H1 (cell line): ENCODE data around the gene HOXA10. TPM values are rescaled to one million over a fixed set of nuclear protein-coding genes. Genes with fewer than 3 reads are reported as not detected.

Source experiments
- CTCF ChIA-PET: fragments of 300-600 bp; sonication (Branson Sonifier 250); formaldehyde crosslinking; loops from one replicate; lab custom pipeline; 2021; ENCODE audit not compliant: partially characterized antibody; lab: Charles Lee
- POLR2A ChIA-PET: fragments of 300-600 bp; sonication (Branson Sonifier 250); formaldehyde crosslinking; loops from one replicate; lab custom pipeline; 2021; ENCODE audit warnings: inconsistent platforms; ENCODE audit not compliant: partially characterized antibody; lab: Charles Lee
- DNase-seq, 2 experiments: peaks; one replicate each; pipeline versions ENCODE4 v3.0.0 to v3.0.0-alpha.2; 2010 to 2022; ENCODE audit warnings: low spot score in 2 of 2, low read depth in 1 of 2, mixed read lengths in 1 of 2
- FAIRE-seq: peaks from 2 replicates; lab custom pipeline; 2011; peaks lifted over from hg19 to GRCh38; lab: Jason Lieb, UNC
- H2AFZ ChIP-seq: 2 replicates; pipeline ENCODE4 v1.8.1; 2012; ENCODE audit warnings: low read length, inconsistent platforms
- H2AK5ac ChIP-seq: 2 replicates; pipeline ENCODE4 v1.6.1; 2013; ENCODE audit warnings: low read depth, low read length
- H2BK120ac ChIP-seq: replicated peaks from 2 replicates; pipeline ENCODE3; 2013; ENCODE audit warnings: low read depth, low read length, inconsistent platforms
- H2BK12ac ChIP-seq: 2 replicates; pipeline ENCODE4 v1.6.1; 2013; ENCODE audit warnings: low read depth, low read length
- H2BK15ac ChIP-seq: 2 replicates; pipeline ENCODE4 v1.6.1; 2013; ENCODE audit warnings: low read length
- H2BK20ac ChIP-seq: 2 replicates; pipeline ENCODE4 v1.6.1; 2013; ENCODE audit warnings: low read length
- H2BK5ac ChIP-seq: 2 replicates; pipeline ENCODE4 v1.6.1; 2013; ENCODE audit warnings: low read depth, low read length
- H3K14ac ChIP-seq: 2 replicates; pipeline ENCODE4 v1.6.1; 2013; ENCODE audit warnings: inconsistent platforms; ENCODE audit not compliant: insufficient read length
- H3K18ac ChIP-seq: 2 replicates; pipeline ENCODE4 v1.6.1; 2013; ENCODE audit warnings: low read length; ENCODE audit errors: extremely low read depth
- H3K23ac ChIP-seq: 2 replicates; pipeline ENCODE4 v1.6.1; 2013; ENCODE audit warnings: inconsistent platforms; ENCODE audit not compliant: insufficient read length
- H3K23me2 ChIP-seq: 2 replicates; pipeline ENCODE4 v1.6.1; 2013; ENCODE audit warnings: low read depth, low read length
- H3K27ac ChIP-seq: 2 replicates; pipeline ENCODE4 v1.6.1; 2011; ENCODE audit warnings: low read depth, low read length, inconsistent platforms
- H3K27me3 ChIP-seq, 4 experiments: replicated peaks in 1 of 4; 1 replicate in 1 of 4; 2 replicates in 3 of 4; pipeline versions ENCODE4 v1.6.1 to v1.8.1; 2011 to 2013; ENCODE audit warnings: low read length in 3 of 4, mild to moderate bottlenecking in 3 of 4, inconsistent platforms in 2 of 4, mixed read lengths in 2 of 4, moderate library complexity in 1 of 4; ENCODE audit not compliant: control insufficient read depth in 3 of 4, insufficient read depth in 3 of 4; ENCODE audit errors: extremely low read depth in 1 of 4
- H3K36me3 ChIP-seq, 4 experiments: 2 replicates each; pipeline versions ENCODE4 v1.6.1 to v1.8.1; 2011 to 2013; ENCODE audit warnings: mild to moderate bottlenecking in 4 of 4, low read length in 3 of 4, moderate library complexity in 2 of 4, control low read depth in 1 of 4, inconsistent platforms in 1 of 4; ENCODE audit not compliant: insufficient read depth in 4 of 4, control insufficient read depth in 2 of 4
- H3K4ac ChIP-seq: replicated peaks from 2 replicates; pipeline ENCODE3; 2013; ENCODE audit warnings: low read length, low read depth, mixed read lengths, inconsistent platforms; ENCODE audit not compliant: insufficient read length
- H3K4me1 ChIP-seq, 4 experiments: replicated peaks in 1 of 4; 1 replicate in 1 of 4; 2 replicates in 3 of 4; pipeline versions ENCODE4 v1.6.1 to v1.8.1; 2011 to 2013; ENCODE audit warnings: low read length in 3 of 4, inconsistent platforms in 2 of 4, mixed read lengths in 1 of 4; ENCODE audit not compliant: insufficient read depth in 4 of 4, control insufficient read depth in 3 of 4
- H3K4me2 ChIP-seq, 2 experiments: 2 replicates each; pipeline versions ENCODE4 v1.6.1 to v1.8.1; 2011 to 2013; ENCODE audit warnings: low read depth in 2 of 2, low read length in 2 of 2, control low read depth in 1 of 2, inconsistent platforms in 1 of 2, mild to moderate bottlenecking in 1 of 2; ENCODE audit not compliant: insufficient read depth in 1 of 2
- H3K4me3 ChIP-seq, 4 experiments: fragments of 200-600, 300-600 bp in 1 of 4; sonication (generic), shearing (Covaris generic), sonication (Bioruptor Twin) in 1 of 4; 2 replicates each; pipeline versions ENCODE4 v1.5.1 to v1.8.1; 2011 to 2016; ENCODE audit warnings: low read length in 4 of 4, low read depth in 3 of 4, control low read depth in 2 of 4, inconsistent platforms in 2 of 4, mild to moderate bottlenecking in 2 of 4, mixed read lengths in 1 of 4, moderate library complexity in 1 of 4; ENCODE audit not compliant: insufficient read depth in 2 of 4; ENCODE audit errors: extremely low read depth in 1 of 4
- H3K56ac ChIP-seq: replicated peaks from 2 replicates; pipeline ENCODE3; 2013; ENCODE audit warnings: low read depth, mild to moderate bottlenecking, mixed read lengths, low read length, inconsistent platforms; ENCODE audit not compliant: insufficient read length
- H3K79me1 ChIP-seq: 2 replicates; pipeline ENCODE4 v1.6.1; 2013; ENCODE audit warnings: low read depth, low read length, control low read depth
- H3K79me2 ChIP-seq, 2 experiments: 2 replicates each; pipeline versions ENCODE4 v1.6.1 to v1.8.1; 2012 to 2013; ENCODE audit warnings: low read length in 2 of 2, mild to moderate bottlenecking in 2 of 2, inconsistent platforms in 1 of 2; ENCODE audit not compliant: insufficient read depth in 2 of 2, control insufficient read depth in 1 of 2
- H3K9ac ChIP-seq, 4 experiments: replicated peaks in 1 of 4; 1 replicate in 1 of 4; 2 replicates in 3 of 4; pipeline versions ENCODE4 v1.6.1 to v1.8.1; 2011 to 2013; ENCODE audit warnings: low read depth in 3 of 4, low read length in 3 of 4, control low read depth in 2 of 4, mild to moderate bottlenecking in 2 of 4, moderate library complexity in 2 of 4, inconsistent platforms in 1 of 4; ENCODE audit errors: extremely low read depth in 1 of 4
- H3K9me3 ChIP-seq, 2 experiments: 2 replicates each; pipeline versions ENCODE4 v1.6.1 to v1.8.1; 2012 to 2013; ENCODE audit warnings: mild to moderate bottlenecking in 2 of 2, moderate library complexity in 2 of 2, control low read depth in 1 of 2, inconsistent platforms in 1 of 2, low read depth in 1 of 2, low read length in 1 of 2, mixed read lengths in 1 of 2; ENCODE audit not compliant: insufficient read depth in 2 of 2
- H4K20me1 ChIP-seq, 2 experiments: replicated peaks in 1 of 2; 2 replicates each; pipeline versions ENCODE3 to v1.8.1; 2011 to 2013; ENCODE audit warnings: inconsistent platforms in 2 of 2, low read length in 2 of 2, mild to moderate bottlenecking in 1 of 2; ENCODE audit not compliant: insufficient read depth in 2 of 2, control insufficient read depth in 1 of 2
- H4K5ac ChIP-seq: 2 replicates; pipeline ENCODE4 v1.6.1; 2013; ENCODE audit warnings: low read length, low read depth, mixed read lengths, inconsistent platforms; ENCODE audit not compliant: insufficient read length
- H4K8ac ChIP-seq: 2 replicates; pipeline ENCODE4 v1.8.0; 2013; ENCODE audit warnings: mild to moderate bottlenecking, moderate library complexity, low read length, inconsistent platforms; ENCODE audit not compliant: insufficient read depth; ENCODE audit errors: extremely low read depth
- H4K91ac ChIP-seq: replicated peaks from 2 replicates; pipeline ENCODE3; 2013; ENCODE audit warnings: low read length, mixed read lengths, inconsistent platforms; ENCODE audit not compliant: insufficient read length
- BRCA1 ChIP-seq: IDR thresholded peaks from 2 replicates; pipeline ENCODE4 v1.6.1; 2012; ENCODE audit warnings: low read depth, low read length, improper control_type of control experiment
- CHD1 ChIP-seq: IDR thresholded peaks from 2 replicates; pipeline ENCODE4 v1.6.1; 2012; ENCODE audit warnings: low read depth, low read length, improper control_type of control experiment
- GABPA ChIP-seq: IDR thresholded peaks from 2 replicates; pipeline ENCODE4 v1.6.1; 2011; ENCODE audit warnings: mild to moderate bottlenecking, low read length, moderate library complexity, borderline replicate concordance; ENCODE audit not compliant: insufficient read depth
- JUN ChIP-seq: IDR thresholded peaks from 2 replicates; pipeline ENCODE4 v1.6.1; 2011; ENCODE audit warnings: low read depth, mild to moderate bottlenecking, improper control_type of control experiment, low read length
- SP1 ChIP-seq: IDR thresholded peaks from 2 replicates; pipeline ENCODE4 v1.6.1; 2011; ENCODE audit warnings: low read depth, low read length
- SUZ12 ChIP-seq: fragments of 200-600 bp; sonication (generic); IDR thresholded peaks from 2 replicates; pipeline ENCODE4 v1.6.1; 2012; ENCODE audit warnings: mild to moderate bottlenecking, inconsistent platforms, low read length, moderate library complexity, mixed read lengths
- YY1 ChIP-seq: IDR thresholded peaks from 2 replicates; pipeline ENCODE4 v1.6.1; 2011; ENCODE audit warnings: low read depth, mild to moderate bottlenecking, low read length
- WGBS, 2 experiments: shearing (Covaris generic) in 1 of 2; methylation state at CpG; one replicate each; pipeline versions ENCODE4 v1.1.6 to v1.1.7; 2013 to 2015; ENCODE audit warnings: low lambda C conversion rate in 2 of 2, mixed read lengths in 2 of 2, inconsistent platforms in 1 of 2, low coverage in 1 of 2, missing lambda C conversion rate in 1 of 2; ENCODE audit not compliant: insufficient replicate concordance in 2 of 2, insufficient coverage in 1 of 2, insufficient read length in 1 of 2; ENCODE audit errors: extremely low coverage in 1 of 2, missing lambda C conversion rate in 1 of 2; 5-methylcytosine and 5-hydroxymethylcytosine counted together
- polyA plus RNA-seq, 7 experiments: library from polyadenylated mRNA; depleted of rRNA in 3 of 7; stranded (reverse) in 5 of 7; unstranded in 2 of 7; fragments of >200 nt in 5 of 7; fragments of 200-250 nt in 2 of 7; gene quantifications; 1 replicate in 5 of 7; 2 replicates in 1 of 7; 4 replicates in 1 of 7; pipeline versions ENCODE4 v1.2.1 to v1.2.3, GENCODE V29; 2011 to 2013; ENCODE audit warnings: missing spikeins in 2 of 7, mixed read lengths in 2 of 7
- total RNA-seq: library from RNA; stranded (reverse); fragmentation: NEBNext Ultra II Directional; extraction: Animal tissue kit (Norgen Biotek cat#: 25700); gene quantifications from 2 replicates; pipeline ENCODE4 v1.2.1, GENCODE V29; 2021
- TF ChIP-seq, protein P1 (sequence below), 3 experiments: IDR thresholded peaks; 1 replicate in 2 of 3; 2 replicates in 1 of 3; pipeline versions ENCODE4 v1.5.1 to v1.6.1; 2011; ENCODE audit warnings: low read length in 3 of 3, mild to moderate bottlenecking in 3 of 3, inconsistent platforms in 2 of 3, low read depth in 1 of 3, moderate library complexity in 1 of 3; ENCODE audit not compliant: insufficient read depth in 1 of 3; ENCODE audit errors: control extremely low read depth in 1 of 3

HOXA10 gene
- total and polyA plus RNA-seq, 2 of the 8 experiments (the other 6 are each of a cell fraction or from before 2014, with no cell fraction given), result not detected

DNA sequence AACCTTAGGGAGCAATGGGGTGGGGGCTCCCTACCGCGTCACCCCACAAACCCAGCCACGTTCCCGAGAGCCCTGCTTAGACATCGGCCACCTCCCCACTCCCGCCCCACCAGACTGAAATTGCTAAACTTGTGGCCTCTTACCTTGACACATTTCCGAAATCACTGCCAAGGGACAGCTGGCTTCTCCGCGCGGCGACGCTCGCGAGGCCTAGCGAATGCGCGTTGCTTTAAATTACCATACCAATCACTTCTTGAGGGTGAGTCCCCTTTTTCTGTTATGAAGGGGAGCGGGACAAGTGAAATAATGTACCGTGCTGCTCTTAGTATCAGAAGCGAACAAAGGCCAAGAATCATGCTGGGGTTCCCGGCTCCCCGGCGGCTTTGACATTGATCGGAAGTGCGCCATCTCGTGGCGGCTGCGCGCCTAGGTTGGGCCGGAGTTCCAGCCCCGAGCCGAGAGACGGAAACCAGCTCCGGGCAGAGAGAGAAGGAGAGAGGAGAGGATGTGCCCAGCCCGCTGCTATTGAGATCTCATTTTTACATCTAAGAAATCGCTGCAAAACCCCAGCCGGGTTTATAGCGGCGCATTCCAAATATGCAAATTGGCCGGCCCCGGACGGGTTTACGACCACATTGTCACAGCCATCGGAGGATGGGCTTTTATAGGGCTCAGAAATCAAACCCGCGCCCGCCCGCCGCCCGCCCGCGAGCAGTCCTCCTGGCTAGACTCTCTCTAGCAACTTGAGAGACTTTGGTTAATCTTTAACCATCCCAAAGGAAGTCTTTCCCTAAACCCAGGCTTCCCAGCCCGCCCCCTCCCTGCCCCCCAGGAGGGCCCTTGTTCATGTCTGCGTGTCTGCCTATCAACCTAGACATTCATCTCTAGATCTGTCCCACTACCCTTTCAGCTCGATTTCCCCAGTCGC lies 5.6 kb upstream of the HOXA10 start:
- Histone ChIP-seq H3K4ac (no peak overlapping the region), H3K23me2 (no peaks in the 10 kb centered on the region), H2BK15ac (no peak overlapping the region), H2AK5ac (no peak overlapping the region), H3K27ac (no peak overlapping the region), H3K56ac (no peak overlapping the region), H2BK12ac (0 out of 2 replicates have a peak overlapping the region, but pooled peaks have one; percentile 60), H3K23ac (no peak overlapping the region), H2BK20ac (no peak overlapping the region), H3K9me3 (no peaks in the 10 kb centered on the region), H3K18ac (no peak overlapping the region), H4K91ac (no peak overlapping the region), H3K4me1 (peaks cover 1 to 4% (median 3%) of the 10 kb centered on the region in 4 experiments; a peak in 6 of 7 replicates), H3K36me3 (peaks cover 0 to 7% (median 0%) of the 10 kb centered on the region in 4 experiments; a peak in 1 of 8 replicates), H2AFZ (no peak overlapping the region), H3K27me3 (peaks cover 98 to 100% (median 100%) of the 10 kb centered on the region in 4 experiments), H2BK5ac (no peak overlapping the region), H3K4me3 (peak overlapping the region in 1 of 4 experiments; percentile 8; a peak in 1 of 8 replicates), H2BK120ac (no peak overlapping the region), H3K79me1 (no peaks in the 10 kb centered on the region), H3K9ac (no peak overlapping the region), H4K5ac (no peak overlapping the region), H3K79me2 (no peaks in the 10 kb centered on the region), H3K4me2 (peak overlapping the region; percentile 18 to 21; a peak in 3 of 4 replicates), H4K20me1 (peaks cover 39 to 50% of the 10 kb centered on the region in 2 experiments), H4K8ac (peak overlapping the region; percentile 58; the same call in 1 of the 2 replicates), H3K14ac (no peak overlapping the region)
- ChIA-PET CTCF (interaction anchor here (0.6 to 2.7 kb wide), 38 partner anchors 8 to 1283 kb away, joined by 3 to 26 read pairs (median 4); partner anchors contain the start of genes HOXA13, HOXA3, HOXA5 and HOXA7), POLR2A (interaction anchor here (0.6 kb wide), 1 partner anchor 485 kb away, joined by 3 read pairs; no protein-coding TSS in a partner anchor)
- WGBS, 2 experiments, result 9% methylated on average over 53 of the region's 56 CpGs; no CpG with 5 or more reads in 1 of the 2 experiments
- DNase-seq (peak in 1 of 2 experiments; percentile 93), FAIRE-seq (no peak)
- TF ChIP-seq GABPA, result peak; percentile 65; the same call in 1 of the 2 replicates
- peak; percentile 29; the same call in 1 of the 2 replicates for TF ChIP-seq SP1
- peak; percentile 91 for TF ChIP-seq SUZ12
- TF ChIP-seq, protein P1, sequence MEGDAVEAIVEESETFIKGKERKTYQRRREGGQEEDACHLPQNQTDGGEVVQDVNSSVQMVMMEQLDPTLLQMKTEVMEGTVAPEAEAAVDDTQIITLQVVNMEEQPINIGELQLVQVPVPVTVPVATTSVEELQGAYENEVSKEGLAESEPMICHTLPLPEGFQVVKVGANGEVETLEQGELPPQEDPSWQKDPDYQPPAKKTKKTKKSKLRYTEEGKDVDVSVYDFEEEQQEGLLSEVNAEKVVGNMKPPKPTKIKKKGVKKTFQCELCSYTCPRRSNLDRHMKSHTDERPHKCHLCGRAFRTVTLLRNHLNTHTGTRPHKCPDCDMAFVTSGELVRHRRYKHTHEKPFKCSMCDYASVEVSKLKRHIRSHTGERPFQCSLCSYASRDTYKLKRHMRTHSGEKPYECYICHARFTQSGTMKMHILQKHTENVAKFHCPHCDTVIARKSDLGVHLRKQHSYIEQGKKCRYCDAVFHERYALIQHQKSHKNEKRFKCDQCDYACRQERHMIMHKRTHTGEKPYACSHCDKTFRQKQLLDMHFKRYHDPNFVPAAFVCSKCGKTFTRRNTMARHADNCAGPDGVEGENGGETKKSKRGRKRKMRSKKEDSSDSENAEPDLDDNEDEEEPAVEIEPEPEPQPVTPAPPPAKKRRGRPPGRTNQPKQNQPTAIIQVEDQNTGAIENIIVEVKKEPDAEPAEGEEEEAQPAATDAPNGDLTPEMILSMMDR (IDR thresholded peaks at IDR 0.05; ENCODE audit: control extremely low read depth in 1 of 3, insufficient read depth in 1 of 3, low read depth in 1 of 3, low read length in 3 of 3), result peak; percentile 74 to 83 (median 80)
- TF ChIP-seq BRCA1, result no peak
- no peak for TF ChIP-seq JUN
- TF ChIP-seq YY1, result 0 out of 2 replicates have a peak, but pooled peaks have one; percentile 36
- no peak for TF ChIP-seq CHD1
